Brain microvascular endothelial cell (primary cell): ENCODE measurements around the gene RPL10A.
A peak's percentile ranks its signal among the peaks of the same experiment; 100 is the strongest.
"Not testable (repeated sequence)": the region's sequence is repeated elsewhere in the genome, so short reads cannot be mapped to it uniquely, and the experiment has no call there.

Experiments
- DNase-seq: peaks from one replicate; pipeline ENCODE4 v3.0.0-alpha.2; 2020
- H3K27ac ChIP-seq: fragments of 250-450 bp; sonication (Bioruptor Pico); 2 replicates; pipeline ENCODE4 v1.5.1; 2020; ENCODE audit warnings: mild to moderate bottlenecking, moderate library complexity
- H3K27me3 ChIP-seq: fragments of 250-450 bp; sonication (Bioruptor Pico); replicated peaks from 2 replicates; pipeline ENCODE4 v1.5.1; 2020; ENCODE audit warnings: mild to moderate bottlenecking
- H3K36me3 ChIP-seq: fragments of 250-450 bp; sonication (Bioruptor Pico); replicated peaks from 2 replicates; pipeline ENCODE4 v1.5.1; 2020; ENCODE audit warnings: mild to moderate bottlenecking
- H3K4me3 ChIP-seq: 2 replicates; pipeline ENCODE4 v1.5.1; 2011; ENCODE audit warnings: low read depth, mild to moderate bottlenecking, control low read depth, low read length, moderate library complexity
- CTCF ChIP-seq: IDR thresholded peaks from 2 replicates; pipeline ENCODE4 v1.5.1; 2011; ENCODE audit warnings: low read depth, mild to moderate bottlenecking, moderate library complexity, low read length, control low read depth, inconsistent platforms; ENCODE audit errors: missing control alignments
- in situ Hi-C: cut with HindIII; loops from 2 replicates; pipeline ENCODE4 v1.10.0; 2017; ENCODE audit warnings: low sequenced_read_pairs, low pct_ligation_motif_present

Gene RPL10A

GRCh38 chr6:35508542-35508941 lies 40.3 kb downstream of the RPL10A start:
- Histone ChIP-seq H3K27ac (no peak overlapping the region), H3K27me3 (peaks cover 9% of the 10 kb centered on the region), H3K4me3 (no peak overlapping the region), H3K36me3 (no peaks in the 10 kb centered on the region)
- no peak for DNase-seq
- in situ Hi-C loops: no loop called here
- TF ChIP-seq CTCF: no peak

- Histone ChIP-seq H3K27me3 (peaks cover 9% of the 10 kb centered on the region), H3K4me3 (no peak overlapping the region)
- in situ Hi-C loops: no loop called here
Observed at GRCh38 chr6:35510916-35511561, 42.8 kb downstream of the RPL10A start.

GRCh38 chr6:35511562-35511941 lies 43.4 kb downstream of the RPL10A start:
- TF ChIP-seq CTCF: no peak
- in situ Hi-C loops: no loop called here
- no peaks in the 10 kb centered on the region for H3K36me3 ChIP-seq
- peak overlapping the region; percentile 30 for H3K4me3 ChIP-seq
- no peak for DNase-seq
- H3K27me3 ChIP-seq: peaks cover 9% of the 10 kb centered on the region
- no peak overlapping the region for H3K27ac ChIP-seq

More at GRCh38 chr6:35510916-35511561, 42.8 kb downstream of the RPL10A start:
- no peak overlapping the region for H3K27ac ChIP-seq
- no peak for DNase-seq
- no peak for TF ChIP-seq CTCF
- H3K36me3 ChIP-seq: no peaks in the 10 kb centered on the region

- H3K27me3 ChIP-seq: peaks cover 9% of the 10 kb centered on the region
- no peak overlapping the region for H3K27ac ChIP-seq
- DNase-seq: no peak
- H3K36me3 ChIP-seq: no peaks in the 10 kb centered on the region
- no peak for TF ChIP-seq CTCF
- in situ Hi-C loops: no loop called here
- H3K4me3 ChIP-seq: no peak overlapping the region
Observed at GRCh38 chr6:35512006-35512405, 43.8 kb downstream of the RPL10A start.

- no peaks in the 10 kb centered on the region for H3K36me3 ChIP-seq
- peaks cover 9% of the 10 kb centered on the region for H3K27me3 ChIP-seq
- H3K4me3 ChIP-seq: peak within 1 kb of the TSS; percentile 30
- in situ Hi-C loops: no loop called here
- H3K27ac ChIP-seq: no peak within 1 kb of the TSS
- no peak for DNase-seq
- TF ChIP-seq CTCF: no peak
Observed at GRCh38 chr6:35512740-35513139, 44.5 kb downstream of the RPL10A start, which contains the start of gene TULP1. TSS of gene TULP1 (minus strand) at chr6:35512896. CDS start at chr6:35512858, 38 bp downstream.

- no peak for DNase-seq
- TF ChIP-seq CTCF: no peak
- H3K27ac ChIP-seq: no peak overlapping the region
- H3K36me3 ChIP-seq: no peaks in the 10 kb centered on the region
- no peak overlapping the region for H3K4me3 ChIP-seq
- peaks cover 9% of the 10 kb centered on the region for H3K27me3 ChIP-seq
- in situ Hi-C loops: no loop called here
Observed at GRCh38 chr6:35514587-35514986, 46.4 kb downstream of the RPL10A start.

- H3K36me3 ChIP-seq, H3K27me3 ChIP-seq, in situ Hi-C loops, DNase-seq, H3K4me3 ChIP-seq, H3K27ac ChIP-seq: not testable (repeated sequence)
Observed at GRCh38 chr6:35515939-35516338, 47.7 kb downstream of the RPL10A start.
